PFSK-1 (cell line): ENCODE measurements around the gene RBM18.

ENCODE experiments used
- FOXP2 ChIP-seq: optimal IDR thresholded peaks from 2 replicates; pipeline ENCODE3; 2011; ENCODE audit warnings: borderline replicate concordance, control low read depth, inconsistent platforms; ENCODE audit not compliant: insufficient read depth; ENCODE audit errors: extremely low read length, extremely low read depth
- POLR2AphosphoS5 ChIP-seq: IDR thresholded peaks from 2 replicates; pipeline ENCODE4 v1.6.1; 2012; ENCODE audit warnings: low read depth, mild to moderate bottlenecking, control low read depth, low read length, moderate library complexity
- REST ChIP-seq, 2 experiments: IDR thresholded peaks; 2 replicates each; pipeline versions ENCODE4 v1.6.1 to v1.8.0; 2011 to 2012; ENCODE audit warnings: low read depth in 2 of 2, low read length in 2 of 2, control low read depth in 1 of 2, inconsistent platforms in 1 of 2, mild to moderate bottlenecking in 1 of 2, moderate library complexity in 1 of 2; ENCODE audit not compliant: insufficient read depth in 1 of 2
- SIN3A ChIP-seq: IDR thresholded peaks from 2 replicates; pipeline ENCODE4 v1.6.1; 2012; ENCODE audit warnings: mild to moderate bottlenecking, low read length, moderate library complexity, borderline replicate concordance; ENCODE audit not compliant: insufficient read depth
- TAF1 ChIP-seq: IDR thresholded peaks from 2 replicates; pipeline ENCODE4 v1.6.1; 2012; ENCODE audit warnings: low read length, control low read depth, borderline replicate concordance; ENCODE audit not compliant: insufficient read depth

GRCh38 chr9:122274055-122274454, 9.4 kb upstream of the RBM18 start:
- TF ChIP-seq POLR2AphosphoS5 (no peak), TAF1 (no peak), REST (IDR thresholded peaks at IDR 0.05; ENCODE audit: insufficient read depth in 1 of 2, low read depth in 2 of 2, low read length in 2 of 2) (no peak), SIN3A (no peak), FOXP2 (no peak)
